NT2/D1 (cell line): ENCODE measurements around the gene BIN1.

Experiments used
- SUZ12 ChIP-seq: IDR thresholded peaks from 2 replicates; pipeline ENCODE4 v1.6.1; 2011; ENCODE audit not compliant: insufficient read length, insufficient read depth; ENCODE audit errors: extremely low read depth
- YY1 ChIP-seq: IDR thresholded peaks from 2 replicates; pipeline ENCODE4 v1.6.1; 2011; ENCODE audit not compliant: insufficient read length, insufficient read depth
- ZNF274 ChIP-seq: IDR thresholded peaks from 2 replicates; pipeline ENCODE4 v1.6.1; 2011; ENCODE audit warnings: mild to moderate bottlenecking, low read depth, low read length

DNA sequence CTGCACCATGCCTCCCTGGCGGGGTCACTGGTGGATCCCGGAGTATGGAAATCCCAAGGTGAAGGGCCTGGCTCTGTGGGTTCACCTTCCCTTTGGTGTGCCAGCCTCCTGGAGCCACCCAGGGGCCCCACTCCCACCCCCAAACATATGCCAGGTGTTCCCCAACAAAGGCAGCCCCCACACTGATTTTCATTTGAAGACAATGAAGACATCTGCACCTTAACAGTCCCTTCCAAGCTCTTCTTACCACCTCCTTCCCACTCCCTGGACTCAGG, 11.7 kb downstream of the BIN1 start:
- TF ChIP-seq YY1 (no peak), ZNF274 (no peak), SUZ12 (no peak)
